GM19025 (cell line): ENCODE measurements around the gene SEPTIN2.
A peak's percentile ranks its signal among the peaks of the same experiment; 100 is the strongest.
"Not testable (repeated sequence)": the region's sequence is repeated elsewhere in the genome, so short reads cannot be mapped to it uniquely, and the experiment has no call there.

ENCODE experiments used
- ATAC-seq: cut with Tn5 transposase; IDR thresholded peaks from one replicate; pipeline ENCODE4 v1.9.1; 2021; ENCODE audit warnings: mild to moderate bottlenecking, low read depth, moderate library complexity; ENCODE audit not compliant: unreplicated experiment

Gene SEPTIN2

DNA sequence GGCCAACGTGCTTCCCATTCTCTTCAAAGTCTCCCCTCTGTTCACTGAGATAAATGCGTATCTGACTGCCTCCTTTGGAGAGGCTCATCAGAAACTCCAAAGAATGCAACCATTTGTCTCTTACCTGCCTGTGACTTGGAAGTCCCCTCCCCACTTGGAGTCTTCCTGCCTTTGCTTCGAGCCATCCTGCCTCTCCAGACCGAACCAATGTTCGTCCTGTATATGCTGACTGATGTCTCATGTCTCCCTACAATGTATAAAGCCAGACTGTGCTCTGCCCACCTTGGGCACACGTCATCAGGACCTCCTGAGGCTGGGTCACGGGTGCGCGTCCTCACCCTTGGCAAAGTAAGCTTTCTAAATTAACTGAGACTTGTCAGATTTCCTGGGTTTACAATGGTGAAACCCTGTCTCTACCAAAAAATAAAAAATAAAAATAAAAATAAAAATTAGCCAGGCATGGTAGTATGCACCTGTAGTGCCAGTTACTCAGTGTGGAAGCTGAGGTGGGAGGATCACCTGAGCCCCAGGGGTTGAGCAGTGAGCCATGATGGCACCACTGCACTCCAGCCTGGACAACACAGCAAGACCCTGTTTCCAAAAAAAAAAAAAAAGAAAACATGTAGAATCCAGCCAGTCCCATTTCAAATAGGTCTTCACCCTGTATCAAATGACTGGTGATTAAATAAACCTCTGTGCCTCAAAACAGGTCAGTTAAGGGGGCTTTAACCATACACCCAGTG lies 29.2 kb upstream of the SEPTIN2 start:
- no peak for ATAC-seq

DNA sequence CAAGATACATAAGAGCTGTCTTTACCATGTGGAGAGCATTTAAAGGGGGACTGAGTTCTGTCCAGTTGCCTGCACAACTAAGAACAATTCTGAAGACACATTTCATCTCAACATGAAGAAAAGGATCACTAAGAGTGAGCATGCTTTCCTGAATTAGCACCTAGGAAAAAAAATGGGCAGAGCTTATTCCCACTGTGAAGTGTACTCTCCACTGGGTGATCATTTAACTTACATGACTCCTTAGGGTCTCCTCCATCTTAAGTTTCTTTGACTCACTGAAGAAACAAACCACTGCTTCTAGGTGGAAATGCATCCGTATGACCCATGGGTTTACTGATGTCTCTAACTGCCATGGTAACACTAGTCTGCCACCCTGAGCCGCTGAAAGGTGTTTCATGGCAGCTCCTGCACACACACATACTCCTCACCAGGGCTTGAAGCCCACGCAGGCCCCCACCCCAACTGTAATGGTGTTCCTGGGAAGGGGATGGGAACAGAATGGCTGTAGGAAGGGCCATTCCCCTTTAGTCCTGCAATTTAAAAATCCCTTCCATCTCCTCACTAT lies 27.3 kb upstream of the SEPTIN2 start:
- no peak for ATAC-seq

DNA sequence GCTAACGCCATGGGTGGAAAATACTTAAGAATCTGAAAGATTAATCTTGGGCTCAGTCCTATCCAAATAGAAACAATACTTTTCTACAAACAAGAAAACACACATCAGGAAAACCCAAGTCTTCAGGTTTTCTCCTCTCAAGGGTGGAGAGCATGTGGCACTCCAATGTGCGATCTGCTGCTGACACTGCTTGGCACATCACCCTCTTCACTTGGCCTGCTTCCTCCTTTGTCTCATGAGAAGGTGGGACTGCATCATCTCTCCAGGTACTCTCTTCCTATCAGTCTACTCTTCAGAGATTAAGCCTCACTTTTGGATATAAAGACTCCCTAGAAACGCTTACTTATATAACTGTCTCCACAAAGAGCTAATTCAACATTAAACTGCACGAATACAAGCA lies 26.7 kb upstream of the SEPTIN2 start:
- no peak for ATAC-seq

GRCh38 chr2:241289597-241289996 lies 26.1 kb upstream of the SEPTIN2 start:
- ATAC-seq = no peak

GRCh38 chr2:241291153-241291552 lies 24.6 kb upstream of the SEPTIN2 start:
- no peak for ATAC-seq

DNA sequence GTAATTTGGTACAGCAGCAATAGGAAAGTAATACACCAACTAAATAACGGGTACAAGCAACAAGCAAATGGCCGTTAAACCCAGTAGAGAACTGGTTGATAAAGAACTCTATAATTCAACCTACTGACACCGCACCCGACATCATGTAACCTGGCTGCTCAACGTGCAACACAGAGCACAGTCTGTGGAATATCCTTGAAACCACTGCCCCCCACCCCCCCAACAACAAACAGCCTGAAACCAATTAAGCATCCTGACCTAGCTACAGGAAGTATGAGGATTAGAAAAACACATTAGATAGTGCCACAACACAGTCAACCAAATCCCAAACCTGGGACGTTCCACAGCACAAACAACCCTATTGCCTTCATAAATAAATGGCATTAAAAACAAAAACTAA lies 23.7 kb upstream of the SEPTIN2 start:
- no peak for ATAC-seq

GRCh38 chr2:241293378-241293797 lies 22.3 kb upstream of the SEPTIN2 start:
- not testable (repeated sequence) for ATAC-seq

- no peak for ATAC-seq
Observed at GRCh38 chr2:241295326-241296095, 20.2 kb upstream of the SEPTIN2 start.

- ATAC-seq = no peak
Observed at GRCh38 chr2:241296767-241297166, 19.0 kb upstream of the SEPTIN2 start.

DNA sequence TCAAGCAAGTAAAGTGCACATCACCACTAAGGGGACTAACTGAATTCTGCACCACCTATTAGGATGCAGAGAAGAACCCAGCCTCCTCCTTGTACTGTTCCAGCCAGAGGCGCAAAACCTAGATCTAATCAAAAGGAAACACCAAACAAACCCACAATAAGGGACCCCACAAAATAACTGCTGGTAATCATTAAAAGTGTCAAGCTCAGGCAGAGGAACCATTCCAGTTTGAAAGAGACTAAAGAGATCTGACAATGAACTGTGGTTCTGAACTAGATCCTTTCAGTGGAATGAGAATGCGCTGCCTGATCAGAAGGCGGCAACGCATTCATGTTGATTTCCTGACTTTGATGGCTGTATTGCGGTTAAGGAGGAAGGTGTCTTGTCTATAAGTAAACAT lies 17.1 kb upstream of the SEPTIN2 start:
- no peak for ATAC-seq

DNA sequence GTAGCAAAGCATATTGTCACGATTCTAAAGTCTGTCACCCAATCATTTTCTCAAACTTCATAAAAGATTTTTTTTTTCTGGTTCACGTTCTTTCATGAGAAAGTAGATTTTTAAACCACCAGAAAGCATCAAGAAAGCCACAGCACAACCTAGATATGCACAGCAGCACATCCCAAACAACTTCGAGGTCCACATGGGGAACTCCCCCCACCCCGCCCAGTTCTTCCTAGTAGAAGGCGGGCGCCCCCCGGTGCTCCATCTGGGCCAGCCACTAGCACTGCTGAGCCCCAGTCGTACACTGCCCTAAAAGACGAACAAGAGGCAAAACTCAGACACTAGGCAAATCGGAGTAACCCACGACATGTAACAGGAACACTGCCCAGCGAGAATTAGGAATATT lies 15.7 kb upstream of the SEPTIN2 start:
- ATAC-seq = no peak

DNA sequence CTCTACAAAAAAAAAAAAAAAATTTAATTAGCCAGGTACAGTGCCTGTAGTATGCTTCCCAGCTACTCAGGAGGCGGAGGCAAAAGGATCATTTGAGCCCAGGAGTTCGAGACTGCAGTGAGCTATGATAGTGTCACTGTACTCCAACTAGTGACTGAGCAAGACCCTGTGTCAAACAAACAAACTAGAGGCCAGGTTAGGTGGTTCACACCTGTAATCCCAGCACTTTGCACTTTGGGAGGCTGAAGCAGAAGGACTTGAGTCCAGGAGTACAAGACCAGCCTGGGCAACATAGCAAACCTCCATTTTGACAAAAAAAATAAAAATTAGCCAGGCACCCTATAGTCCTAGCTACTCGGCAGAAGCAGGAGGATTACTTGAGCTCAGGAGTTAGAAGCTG lies 13.6 kb upstream of the SEPTIN2 start:
- ATAC-seq = no peak

DNA sequence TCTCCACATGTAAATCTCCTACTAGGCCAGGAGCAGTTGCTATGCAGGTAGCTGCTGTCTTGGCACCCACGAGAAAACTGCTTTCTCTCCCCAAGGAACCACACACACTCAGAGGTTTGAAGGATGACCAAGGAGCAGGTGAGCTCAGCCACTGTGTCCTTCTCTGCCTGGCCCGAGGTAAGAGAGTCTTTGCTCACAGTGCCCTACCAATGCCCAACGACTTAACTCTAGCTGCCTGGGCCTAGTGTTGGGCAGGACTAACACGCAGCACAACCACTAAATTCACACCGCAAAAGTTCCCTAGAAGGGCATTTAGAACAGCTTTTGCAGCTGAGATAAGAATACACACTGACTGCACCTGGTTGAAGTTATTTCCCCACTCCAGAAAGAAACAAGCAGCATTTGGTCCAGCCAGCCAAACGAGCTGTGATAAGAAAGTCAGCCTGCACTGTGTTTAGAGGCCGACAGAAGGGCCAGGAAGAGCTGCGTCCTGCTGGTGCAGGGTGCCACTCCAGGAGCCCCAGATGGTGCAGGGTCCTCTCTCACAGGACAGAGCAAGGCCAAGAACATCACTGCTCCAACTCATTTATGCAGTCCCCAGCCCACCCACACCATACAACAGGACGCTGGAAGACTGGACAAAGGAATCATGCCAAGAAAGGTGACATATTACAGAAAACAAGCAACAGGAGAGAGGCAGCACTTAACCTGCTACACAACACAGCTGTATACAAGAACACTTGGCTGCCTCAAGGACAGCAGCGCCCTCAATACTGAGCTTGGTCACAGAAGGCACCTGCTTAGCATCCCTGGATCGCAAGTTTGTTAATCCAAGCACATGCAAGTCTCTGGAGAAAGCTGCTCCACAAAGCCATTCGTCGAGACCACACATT lies 12.7 kb upstream of the SEPTIN2 start:
- ATAC-seq = no peak

DNA sequence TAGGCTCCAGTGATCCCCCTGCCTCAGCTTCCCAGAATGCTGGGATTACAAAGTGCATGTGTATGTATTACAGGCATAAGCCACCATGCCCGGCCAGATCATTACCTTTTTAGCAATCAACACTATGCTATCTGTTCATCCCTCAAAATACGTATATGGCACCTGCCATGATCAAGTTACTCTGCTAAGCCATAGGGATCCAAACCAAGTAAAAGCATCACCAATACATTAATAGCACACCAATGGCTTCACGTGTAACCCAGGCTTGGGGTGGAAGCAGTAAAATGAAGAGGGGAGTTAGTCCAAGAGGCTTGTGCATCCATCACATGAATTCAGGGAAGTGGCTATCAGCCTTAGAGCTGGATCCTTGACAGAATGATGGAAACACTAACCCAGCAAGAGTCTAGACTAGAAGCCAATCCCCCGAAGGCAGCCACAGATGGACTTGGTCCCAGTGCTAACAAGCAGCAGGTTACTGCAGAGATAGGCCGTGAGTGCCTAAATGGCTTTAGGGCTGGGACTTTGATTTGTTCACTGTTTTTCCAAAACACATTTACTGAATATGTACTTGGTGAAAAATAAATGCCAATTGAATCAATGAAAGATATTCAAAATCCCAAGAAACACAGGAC lies 11.6 kb upstream of the SEPTIN2 start:
- no peak for ATAC-seq

DNA sequence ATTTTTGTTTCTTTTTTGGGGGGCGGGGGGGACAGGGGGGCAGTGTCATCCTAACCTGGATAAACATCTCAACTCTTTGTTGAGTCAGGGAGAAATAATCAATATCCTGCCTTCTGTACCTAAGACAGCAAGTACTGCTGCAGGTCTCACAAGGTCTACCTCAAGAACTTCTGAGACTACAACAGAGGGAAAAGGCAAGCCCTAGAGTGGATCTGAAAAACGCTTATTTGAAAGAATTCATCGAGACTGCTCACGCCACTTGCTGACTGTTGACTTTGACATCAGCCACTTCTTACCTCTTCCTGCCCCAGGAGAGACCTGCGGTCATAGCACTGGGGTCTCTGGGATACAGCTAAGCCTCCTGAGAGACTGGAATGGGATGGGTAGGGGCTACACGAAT lies 8.7 kb upstream of the SEPTIN2 start:
- ATAC-seq = no peak

DNA sequence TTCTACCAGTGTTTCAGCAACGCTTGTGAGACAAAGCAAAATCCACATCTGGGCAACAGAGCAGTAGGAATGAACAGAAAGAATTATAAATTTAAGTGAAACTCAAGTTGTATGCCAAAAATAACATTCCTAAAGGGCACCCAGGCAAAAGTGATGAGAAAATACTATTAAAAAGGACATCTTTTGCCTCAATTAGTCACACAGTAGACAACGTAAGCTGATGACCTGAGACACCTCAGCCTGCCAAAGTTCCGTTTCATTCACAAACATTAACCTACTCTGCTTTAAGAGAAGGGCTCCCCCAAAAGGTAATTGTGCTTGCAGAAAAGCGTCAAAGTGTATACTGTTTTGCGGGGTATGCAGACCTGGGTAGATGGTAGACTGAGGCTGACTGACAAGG lies 7.5 kb upstream of the SEPTIN2 start:
- no peak for ATAC-seq

DNA sequence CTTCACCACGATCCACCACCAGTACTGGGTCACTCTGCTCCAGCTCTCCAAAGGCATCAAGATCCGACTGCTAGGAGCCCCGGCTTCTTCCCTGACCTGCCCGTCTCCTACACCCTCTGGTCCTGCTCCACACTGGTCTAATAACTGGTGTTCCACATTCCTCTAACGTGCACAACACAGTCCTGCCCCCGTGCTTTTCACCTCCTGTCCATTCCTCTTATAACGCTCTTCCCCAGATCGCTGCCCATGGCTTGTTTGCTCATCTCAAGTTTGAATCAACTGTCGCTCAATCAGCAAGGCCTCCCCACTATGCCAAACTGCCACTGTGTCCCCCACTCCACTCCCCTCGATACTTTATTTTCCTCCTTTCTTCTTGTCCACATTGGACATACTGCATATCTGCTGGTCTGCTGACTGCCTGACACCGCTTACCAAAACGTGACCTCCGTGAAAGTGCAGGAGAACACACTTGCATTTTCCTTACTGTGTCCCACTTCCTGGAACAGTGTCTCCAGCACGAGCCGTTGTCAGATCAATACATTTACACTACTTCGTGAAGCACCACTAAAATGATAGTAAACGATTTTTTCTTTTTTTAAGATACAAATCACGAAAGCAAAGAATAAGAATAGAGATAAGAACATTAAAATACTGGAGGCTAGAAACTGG lies 6.8 kb upstream of the SEPTIN2 start:
- no peak for ATAC-seq

- ATAC-seq = peak; percentile 38
Observed at GRCh38 chr2:241309684-241310117, 6.0 kb upstream of the SEPTIN2 start.

DNA sequence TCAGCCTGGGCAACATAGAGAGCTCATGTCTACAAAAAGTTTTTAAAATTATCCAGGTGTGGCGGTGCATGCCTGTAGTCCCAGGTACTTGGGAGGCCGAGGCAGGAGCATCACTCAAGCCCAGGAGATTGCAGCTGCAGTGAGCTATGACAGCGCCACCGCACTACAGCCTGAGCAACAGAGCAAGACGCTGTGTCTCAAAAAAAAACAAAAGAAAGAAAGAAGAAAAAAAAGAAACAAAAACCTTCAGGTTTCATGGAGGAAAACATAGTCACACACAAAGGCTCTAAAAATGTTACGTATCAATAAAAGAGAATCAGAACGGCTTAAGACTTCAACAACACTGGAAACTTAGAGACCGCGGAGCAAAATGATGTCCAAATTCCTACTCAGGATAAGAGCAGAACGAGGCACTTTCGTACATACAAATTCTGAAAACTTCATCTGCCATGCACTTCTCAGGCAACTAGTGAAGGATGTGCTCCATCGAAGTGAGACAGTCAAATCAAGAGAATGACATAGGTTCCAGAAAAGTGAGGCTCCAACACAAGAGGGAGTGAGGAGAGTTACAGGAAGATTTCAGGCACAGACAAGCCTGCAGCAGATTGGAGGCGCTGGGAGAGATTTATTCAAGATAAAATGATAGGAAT lies 4.7 kb upstream of the SEPTIN2 start:
- ATAC-seq = no peak
